CD4-positive, alpha-beta T cell treated with Interleukin-2 at 100 ng/mL for 4 hours (primary cell): Measurements from ENCODE around the gene ARSG.
A peak's percentile ranks its signal among the peaks of the same experiment; 100 is the strongest.

Experiments used
- DNase-seq: peaks from one replicate; pipeline ENCODE4 v3.0.0-alpha.2; 2020; ENCODE audit warnings: low spot score

The ARSG gene

DNA sequence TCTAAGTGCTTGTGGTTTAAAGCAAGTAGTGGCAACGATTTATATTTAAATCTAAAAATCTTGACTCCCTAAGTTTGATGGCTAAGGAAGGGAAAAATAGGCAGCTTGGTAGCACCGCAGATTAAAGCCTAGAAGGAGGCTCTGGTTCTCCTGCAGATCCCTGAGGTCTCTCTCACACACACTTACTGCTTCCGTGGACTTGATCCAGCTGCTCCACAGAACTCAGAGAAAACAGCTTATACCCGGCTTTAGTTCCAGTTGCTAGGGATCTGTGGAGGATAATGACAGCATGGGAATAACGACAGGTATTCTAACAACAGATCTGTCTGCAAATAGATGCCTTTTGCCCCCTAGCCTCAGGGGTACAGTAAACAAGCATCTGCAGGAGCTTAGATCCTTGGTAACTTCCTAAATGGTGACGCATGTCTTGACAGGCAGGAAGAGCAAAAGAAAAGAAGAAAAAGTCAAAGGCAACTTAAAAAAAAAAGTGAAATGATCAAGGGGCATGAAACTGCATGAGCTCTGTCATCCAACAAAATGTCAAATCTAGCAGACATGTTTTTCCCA, 161.5 kb downstream of the ARSG start:
- DNase-seq, result no peak

DNA sequence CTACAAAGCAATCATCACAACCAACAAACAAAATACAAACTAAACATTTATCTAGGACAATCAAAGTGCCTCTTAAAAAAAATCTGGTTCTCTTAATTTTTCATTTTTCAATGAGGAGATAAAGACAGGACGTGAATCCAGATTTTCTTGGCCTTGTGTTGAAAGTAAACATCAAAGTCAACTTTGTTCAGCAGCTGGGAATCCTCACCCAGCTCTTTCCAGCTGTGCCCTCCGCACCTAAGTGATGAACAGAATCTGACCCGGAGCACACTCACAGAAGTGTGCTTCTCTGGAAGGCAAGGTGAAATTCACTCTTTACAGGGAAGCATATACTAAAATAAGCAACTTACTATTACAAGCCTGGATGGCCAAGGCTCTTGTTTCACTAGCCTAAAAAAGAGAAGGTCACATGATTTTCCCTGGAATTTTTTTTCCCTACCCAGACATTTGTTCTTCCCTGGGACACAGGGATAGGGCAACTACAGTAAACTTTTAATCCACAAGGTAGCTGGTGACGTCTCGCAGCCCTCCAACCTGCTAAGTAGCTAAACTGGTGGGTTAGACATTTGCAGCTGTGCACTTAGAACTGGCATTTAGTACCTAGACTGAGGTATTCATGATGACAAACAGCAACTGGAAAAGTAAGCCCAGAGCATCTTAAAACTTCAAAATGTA, 162.8 kb downstream of the ARSG start:
- DNase-seq, result no peak

DNA sequence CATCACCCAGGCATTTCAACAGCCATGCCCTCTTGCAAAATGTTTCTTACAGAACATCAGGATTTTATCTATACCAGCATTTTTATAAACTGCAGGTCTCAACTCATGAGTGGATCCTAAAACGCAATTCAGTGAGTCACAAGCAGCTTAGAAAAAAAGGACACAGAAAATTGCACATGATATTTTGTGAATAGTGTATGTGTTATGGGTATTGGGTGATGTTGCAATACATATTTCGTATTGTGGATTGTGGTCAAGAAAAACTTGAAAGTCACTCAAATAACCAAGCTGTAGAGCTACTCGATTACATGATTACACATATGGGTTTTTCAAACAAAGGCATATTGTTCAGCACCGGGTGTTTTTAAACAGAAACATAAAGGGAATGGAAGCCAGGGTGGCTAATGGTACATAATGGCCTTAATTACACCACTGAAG, 164.6 kb downstream of the ARSG start:
- no peak for DNase-seq

DNA sequence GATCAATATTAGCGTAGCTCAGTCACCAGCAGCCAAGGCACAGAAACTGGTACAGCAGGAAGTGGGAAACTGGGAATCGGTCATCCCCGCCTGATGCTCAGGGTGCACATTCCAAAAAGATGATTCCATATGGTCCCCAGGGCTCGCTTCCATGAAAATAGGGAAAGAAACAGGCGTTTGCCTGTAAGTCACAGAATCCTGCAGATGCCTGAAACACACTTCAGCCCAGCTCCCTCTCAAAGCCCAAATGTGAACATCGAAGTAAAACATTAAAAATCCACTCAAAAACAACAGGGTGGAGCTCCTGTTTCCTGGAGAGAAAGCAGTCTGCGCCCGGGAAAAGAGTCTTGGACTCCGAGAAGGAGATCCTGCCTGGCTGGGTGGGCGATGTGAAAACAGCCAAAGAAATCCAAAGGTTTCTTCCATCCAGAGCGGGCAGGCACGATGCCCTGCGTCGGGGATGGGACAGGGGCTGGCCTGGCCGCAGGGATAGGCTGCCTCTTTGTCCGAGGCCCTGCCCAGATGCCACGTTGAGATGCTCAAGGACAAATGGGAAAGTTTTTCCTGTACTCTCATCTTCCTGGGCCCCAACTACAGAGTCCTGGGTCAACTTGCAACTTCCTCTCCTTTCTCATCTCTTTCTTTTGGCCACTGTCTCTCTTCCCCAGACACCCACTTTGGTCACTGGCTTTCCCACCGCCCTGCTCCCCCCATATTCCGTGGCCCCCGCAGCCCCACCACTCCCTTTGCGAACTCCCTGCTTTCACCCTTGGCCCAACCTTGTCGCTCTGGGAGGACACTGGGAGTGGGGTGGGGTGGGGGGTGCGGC, 165.3 kb downstream of the ARSG start:
- no peak for DNase-seq

DNA sequence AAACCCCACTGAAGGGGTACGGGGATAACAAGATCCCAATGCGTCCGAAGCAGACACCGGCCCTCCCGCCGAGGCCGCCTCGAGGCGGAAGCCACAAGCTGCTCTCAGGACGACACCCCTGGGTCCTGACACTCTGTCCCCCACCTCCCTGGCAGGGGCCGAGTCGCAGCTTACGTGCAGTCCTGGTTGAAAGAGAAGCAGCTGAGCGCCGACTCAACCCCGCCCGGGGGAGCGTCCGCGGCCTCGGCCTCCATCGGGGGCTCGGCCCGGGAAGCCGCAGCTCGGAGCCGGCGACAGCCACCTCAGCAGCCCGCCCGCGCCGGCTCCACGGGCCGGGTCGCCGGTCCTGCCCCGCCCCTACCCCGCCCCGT, 165.9 kb downstream of the ARSG start, which contains the start of gene WIPI1:
Gene WIPI1, minus strand, starts transcription at position 329 of the 371 bp plus-strand sequence. Its CDS starts 75 bp downstream, at position 254.
- no peak for DNase-seq

DNA sequence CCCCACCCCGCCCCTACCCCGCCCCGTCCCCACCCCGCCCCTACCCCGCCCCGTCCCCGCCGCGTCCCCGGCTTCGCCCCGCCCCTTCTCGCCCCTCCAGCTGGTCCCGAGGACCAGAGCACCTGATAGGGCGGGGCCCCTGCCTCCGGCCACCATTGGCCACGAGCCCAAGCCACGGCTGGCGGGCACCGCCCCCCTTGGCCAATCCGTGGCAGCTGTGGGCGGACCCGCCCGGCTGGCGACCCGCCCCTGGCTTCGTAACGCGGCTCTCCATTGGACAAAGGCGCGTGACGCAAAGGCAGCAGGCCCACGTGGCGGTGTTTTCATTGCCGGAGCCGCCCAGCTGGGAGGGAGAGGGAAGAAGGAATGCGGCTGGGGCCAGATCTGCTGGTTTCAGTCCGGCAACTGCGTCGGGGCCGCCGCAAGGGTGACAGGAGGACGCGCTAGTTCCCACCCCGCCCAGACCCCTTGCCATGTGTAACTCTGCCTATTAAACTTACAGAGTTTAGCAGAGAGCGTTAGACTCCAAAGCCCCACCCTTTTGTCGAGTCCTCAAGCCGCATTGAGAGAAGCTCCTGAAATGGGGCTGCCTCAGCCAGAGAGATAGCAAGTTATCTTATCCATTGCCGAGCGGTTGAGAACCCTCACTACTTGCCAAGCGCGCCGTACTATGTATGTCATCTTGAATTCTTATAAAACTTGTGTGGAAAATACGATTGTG, 166.4 kb downstream of the ARSG start:
- DNase-seq, result peak; percentile 98

DNA sequence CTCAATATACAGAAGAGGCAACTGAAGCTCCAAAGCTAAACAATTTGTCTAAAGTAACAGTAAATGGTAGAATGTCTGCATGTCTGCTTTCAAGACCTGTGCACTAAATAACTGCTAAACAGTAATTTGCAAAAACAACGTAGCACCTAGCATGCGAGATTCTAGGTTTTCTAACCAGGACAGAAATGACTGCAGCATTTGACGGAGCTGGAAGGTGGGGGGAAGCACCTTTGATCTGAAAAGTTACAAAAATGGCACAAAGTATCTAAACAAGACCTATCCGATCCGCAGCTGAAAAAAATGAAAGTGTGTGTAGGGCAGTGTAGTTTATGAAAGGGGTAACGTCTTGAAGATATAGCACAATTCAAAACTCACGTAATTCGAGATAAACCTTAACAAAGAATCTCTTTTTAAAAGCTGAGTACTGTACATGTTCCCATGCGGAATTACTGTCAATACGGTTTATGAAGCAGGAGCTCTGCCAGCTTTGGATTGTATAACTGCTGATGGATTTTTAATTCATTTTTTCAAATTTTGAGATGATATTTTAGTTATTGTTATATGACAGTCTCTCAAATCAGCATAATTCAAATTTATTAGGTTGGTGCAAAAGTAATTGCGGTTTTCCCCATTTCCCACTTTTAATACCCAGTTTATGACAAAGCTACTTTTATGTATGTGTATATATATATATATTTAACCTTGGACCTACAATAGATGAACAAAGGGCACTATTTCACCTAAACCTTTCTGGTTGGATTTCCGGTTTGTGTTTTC, 167.2 kb downstream of the ARSG start:
- no peak for DNase-seq

DNA sequence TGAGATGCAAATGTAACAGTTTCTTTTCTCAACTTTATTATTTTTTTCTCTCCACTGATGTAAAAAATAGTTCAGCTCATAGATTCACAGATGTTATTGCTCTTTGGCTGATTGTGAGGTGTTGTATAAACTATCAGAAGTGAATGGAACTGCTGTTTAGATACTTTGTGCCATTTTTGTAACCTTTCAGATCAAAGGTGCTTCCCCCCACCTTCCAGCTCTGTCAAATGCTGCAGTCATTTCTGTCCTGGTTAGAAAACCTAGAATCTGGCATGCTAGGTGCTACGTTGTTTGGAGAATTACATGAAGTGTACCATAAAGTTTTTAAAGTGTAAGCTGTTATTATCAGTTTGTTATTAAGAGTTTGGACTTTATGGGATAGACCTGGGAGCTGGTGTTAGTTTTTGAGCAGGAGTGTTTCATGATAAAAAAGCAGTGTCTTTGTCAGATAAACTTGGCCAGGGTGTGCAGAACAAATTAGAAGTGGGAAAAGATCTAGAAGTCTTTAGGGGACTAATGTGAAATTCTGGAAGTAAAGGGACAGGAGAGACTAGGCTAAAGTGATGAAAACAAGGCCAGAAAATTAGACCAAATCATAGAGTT, 167.8 kb downstream of the ARSG start:
- DNase-seq, result no peak

DNA sequence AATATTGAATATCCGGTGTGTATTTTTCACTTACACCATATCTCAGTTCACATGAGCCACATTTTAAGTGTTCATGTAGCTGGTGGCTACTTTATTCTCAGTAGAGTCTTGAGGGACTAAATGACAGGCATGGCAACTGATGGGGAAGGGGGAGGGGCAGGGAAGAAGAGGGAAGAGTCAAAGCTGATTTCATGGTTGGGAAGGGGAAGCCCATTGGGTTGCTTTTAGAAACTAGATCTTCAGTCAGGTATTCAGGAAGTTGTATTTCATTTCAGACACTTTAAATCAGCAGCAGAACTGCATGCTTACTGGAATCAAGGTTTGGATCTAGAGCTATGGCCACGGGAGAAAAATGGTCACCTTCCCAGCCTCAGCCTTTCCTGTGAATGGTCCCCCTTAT, 168.9 kb downstream of the ARSG start:
- DNase-seq, result no peak

DNA sequence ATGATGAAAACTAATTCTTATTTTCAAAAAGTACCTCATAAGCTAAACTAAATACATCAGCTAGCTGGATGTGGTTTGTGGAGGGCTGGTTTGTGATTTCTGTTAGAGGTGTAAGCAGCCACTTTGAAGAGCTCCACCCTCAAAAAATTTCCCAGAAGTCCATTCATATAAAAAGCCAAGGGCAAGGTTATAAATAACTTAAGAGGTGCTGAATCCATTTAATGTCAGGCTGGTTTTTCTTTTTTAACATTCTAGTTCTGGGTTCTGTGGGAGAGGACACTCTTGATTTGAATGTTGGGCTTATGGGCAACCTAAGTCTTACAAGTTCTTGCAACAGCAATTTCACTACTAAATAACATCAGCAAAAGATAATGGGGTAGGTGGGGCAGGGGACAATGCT, 169.4 kb downstream of the ARSG start:
- DNase-seq, result peak; percentile 71

DNA sequence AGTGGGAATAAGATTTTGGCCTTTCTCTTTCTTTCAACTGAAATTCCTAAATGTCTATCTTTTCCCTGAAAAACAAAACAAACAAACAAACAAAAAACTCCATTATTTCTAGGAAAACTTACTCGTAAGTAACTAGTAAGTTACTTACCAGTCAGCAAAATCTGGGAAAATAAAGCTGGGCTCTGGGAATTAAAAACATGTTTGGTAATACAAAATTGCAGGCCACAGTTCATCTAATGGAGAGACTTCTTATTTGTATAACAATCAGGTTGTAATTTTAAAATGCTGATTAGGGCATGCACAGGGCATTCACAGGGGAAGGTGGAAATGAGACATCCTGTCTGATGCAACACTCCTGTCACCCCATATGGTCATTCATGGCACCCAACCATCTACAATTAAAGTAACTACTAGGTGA, 169.8 kb downstream of the ARSG start:
- DNase-seq, result no peak

DNA sequence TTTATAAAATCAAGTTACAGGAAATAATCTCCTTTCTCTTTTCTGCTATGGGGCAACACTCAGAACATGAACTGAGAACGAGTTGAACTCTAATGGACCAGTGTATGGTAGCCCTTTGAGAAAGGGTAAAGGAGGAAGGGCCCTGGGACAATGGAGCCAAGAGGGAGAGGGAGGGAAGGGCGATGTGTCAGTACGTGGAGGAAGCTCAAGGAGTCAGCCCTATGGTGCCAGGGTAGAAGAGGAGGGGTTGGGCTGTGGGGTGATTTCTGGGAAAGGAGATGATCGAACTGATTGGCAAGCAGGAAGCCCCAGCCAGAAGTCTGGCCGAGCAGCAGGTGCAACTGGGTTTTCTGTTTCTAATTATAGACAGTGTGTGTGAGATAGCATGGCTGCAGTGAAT, 170.3 kb downstream of the ARSG start:
- no peak for DNase-seq

DNA sequence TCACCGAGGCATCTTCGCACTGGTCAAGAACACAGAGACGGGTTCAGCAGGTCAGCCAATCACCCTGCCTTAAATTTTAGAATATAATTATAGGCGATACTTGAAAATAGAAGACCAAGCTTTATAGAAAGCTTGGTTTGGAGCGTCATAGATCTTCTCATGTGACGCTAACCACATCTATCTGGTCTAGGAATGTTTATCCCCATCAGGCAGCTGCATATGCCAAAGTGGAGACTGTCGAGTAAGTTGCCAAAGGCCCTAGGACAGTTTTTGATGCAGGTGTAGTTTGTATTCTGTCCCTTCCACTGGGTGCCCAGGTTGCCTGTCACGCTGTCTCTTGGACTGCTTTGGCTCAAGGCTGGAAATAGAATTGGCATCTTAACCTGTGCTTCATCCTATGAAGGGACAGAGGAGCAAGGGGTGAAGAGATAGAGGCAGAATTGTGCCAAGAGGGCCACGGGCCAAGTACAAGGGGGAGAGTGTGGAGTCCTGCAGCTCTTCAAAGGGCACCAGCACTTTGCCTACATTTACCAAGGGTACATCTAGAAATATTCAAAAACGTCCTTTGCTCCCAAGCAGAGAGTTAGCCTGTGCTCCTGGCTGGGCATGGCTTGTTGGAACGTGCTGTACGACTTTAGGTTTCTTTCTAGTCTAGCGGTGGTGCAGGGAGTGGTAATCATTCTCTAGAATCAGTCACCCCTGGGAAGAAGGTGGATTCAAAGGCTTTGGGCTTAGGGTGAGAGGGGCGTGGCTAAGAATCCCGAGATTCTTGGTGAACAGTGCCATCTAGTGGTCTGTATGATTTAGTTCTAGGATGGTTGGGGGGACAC, 171.3 kb downstream of the ARSG start:
- DNase-seq, result peak; percentile 86

DNA sequence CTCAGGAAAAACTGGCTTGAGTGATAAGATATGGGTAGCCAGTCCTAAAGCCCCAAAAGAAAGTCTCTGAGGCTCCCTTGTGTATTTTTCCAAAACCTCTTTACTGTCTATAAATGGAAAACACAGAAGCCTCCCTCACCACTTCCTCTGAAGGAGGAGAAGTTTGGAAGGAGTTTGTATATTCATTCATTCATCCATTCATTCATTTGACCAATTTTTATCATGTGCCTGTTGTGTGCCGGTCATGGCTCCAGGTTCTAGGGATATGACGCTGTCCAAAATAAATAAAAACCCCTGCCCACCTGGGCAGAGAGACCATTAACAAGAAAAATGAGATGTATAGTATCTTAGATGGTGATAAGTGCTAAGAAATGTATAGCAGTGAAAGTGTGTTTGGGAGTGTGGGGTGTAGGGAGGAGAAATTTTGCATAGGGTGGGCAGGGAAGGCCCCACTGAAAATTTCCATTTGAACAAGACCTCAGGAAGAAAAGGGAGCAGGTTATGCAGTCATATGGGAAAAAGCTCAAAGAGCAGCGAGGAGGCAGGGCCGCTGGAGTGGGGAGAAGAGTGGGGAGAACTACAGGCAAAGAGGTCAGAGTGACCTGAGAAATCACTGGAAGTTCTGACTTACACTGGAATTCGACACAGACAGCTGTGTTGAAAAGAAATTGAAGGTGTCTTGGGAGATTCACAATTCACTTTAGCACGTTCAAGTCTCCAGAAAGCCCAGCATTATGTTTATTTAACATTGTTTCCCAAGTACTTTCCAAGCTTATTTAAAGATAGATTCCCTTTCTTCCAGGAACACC, 172.1 kb downstream of the ARSG start:
- DNase-seq, result no peak

DNA sequence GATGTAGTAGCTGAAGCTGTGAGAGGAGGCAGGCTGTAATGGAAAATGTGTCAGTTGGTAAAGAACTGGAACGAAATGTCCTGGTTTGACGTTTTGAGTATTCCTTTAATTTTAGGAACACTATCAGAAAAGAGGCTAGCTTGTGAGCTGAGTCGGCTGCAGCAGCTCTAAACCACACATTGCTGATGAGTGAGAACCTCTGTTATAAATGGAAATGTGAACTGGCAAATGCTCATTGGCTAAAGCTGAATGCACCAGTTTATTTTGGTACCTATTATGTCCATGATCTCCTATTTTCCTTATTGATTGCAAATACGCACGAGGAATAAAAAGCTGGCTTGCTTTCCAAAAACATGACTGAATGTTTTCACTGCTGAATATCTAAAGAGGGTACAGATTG, 177.0 kb downstream of the ARSG start:
- DNase-seq, result no peak

DNA sequence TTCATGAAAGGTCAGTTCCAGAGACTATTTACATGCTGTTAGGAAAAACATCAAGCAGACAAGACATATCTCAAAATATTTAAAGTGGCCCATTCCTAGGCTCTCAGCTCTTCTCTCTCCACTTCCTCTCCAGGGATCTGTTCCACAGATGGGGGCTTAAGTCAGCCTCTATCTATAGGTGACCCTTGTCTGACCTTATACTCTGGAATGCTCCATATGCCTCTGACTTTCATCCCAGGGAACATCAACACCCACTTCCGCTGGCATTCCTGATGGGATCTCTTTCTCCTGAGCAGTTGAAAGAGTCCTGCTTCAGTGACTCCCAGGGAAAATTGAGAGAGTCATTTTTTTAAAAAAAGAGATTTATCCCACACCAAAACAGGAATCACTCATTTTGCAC, 177.5 kb downstream of the ARSG start:
- DNase-seq, result no peak
